Measurements from ENCODE around the gene CDYL2. TPM values are rescaled to one million over a fixed set of nuclear protein-coding genes. Genes with fewer than 3 reads are reported as not detected.
"Not testable (repeated sequence)": the region's sequence is repeated elsewhere in the genome, so short reads cannot be mapped to it uniquely, and the experiment has no call there.

The CDYL2 gene
- total RNA-seq, 2 donors from 2014 or later: 9.9 to 12.8 TPM

GRCh38 chr16:80791411-80791810 is 13.0 kb downstream of the CDYL2 start:
- Mint-ChIP-seq H3K4me3 (no peak overlapping the region), H3K27ac (no peak overlapping the region), H3K36me3 (ENCODE audit: low read depth) (peaks cover 5% of the 10 kb centered on the region), H3K9me3 (peaks cover 13% of the 10 kb centered on the region), H3K27me3 (ENCODE audit: insufficient read depth) (no peaks in the 10 kb centered on the region), H3K4me1 (peaks cover 3% of the 10 kb centered on the region)
- Histone ChIP-seq H3K4me3 (ENCODE audit: low read length) (no peak overlapping the region), H3K27ac (ENCODE audit: low read depth, low read length) (no peak overlapping the region), H3K9me3 (ENCODE audit: control insufficient read depth, low read length) (no peaks in the 10 kb centered on the region), H3K36me3 (ENCODE audit: control insufficient read depth, insufficient read depth, low read length) (no peaks in the 10 kb centered on the region), H3K27me3 (ENCODE audit: control insufficient read depth, insufficient read depth, low read length, poor library complexity, severe bottlenecking) (no peaks in the 10 kb centered on the region), H3K4me1 (ENCODE audit: control insufficient read depth, insufficient read depth, low read length) (no peaks in the 10 kb centered on the region), H3K9ac (ENCODE audit: extremely low read depth, low read length, poor library complexity, severe bottlenecking) (no peak overlapping the region)
- 93 to 100% methylated on average over 1 of the region's 1 CpG for WGBS, 2 experiments (ENCODE audit: insufficient coverage in 1 of 2, insufficient read length in 1 of 2)
- no peak for TF ChIP-seq CTCF (conservative IDR thresholded peaks at IDR 0.05)
- no peak for DNase-seq

DNA sequence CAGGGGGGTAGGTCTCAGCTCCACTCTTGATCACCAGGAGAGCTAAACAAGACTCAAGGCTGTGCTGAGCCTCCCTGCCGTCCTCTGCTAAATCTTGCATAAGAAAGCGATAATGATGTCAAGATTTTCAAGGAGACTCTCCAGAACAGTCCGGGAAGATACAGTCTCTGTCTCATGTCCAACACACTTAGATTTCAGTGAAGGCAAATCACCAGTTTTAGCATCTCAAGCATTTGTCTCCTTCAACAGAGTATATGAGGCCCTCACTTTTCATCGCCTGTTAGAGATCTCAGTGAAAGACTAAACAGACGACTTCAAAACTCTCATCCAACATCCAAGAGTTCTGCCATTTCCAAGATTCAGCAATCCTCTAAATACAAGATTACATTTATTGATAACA is 13.6 kb downstream of the CDYL2 start:
- Histone ChIP-seq H3K9ac (ENCODE audit: extremely low read depth, low read length, poor library complexity, severe bottlenecking) (no peak overlapping the region), H3K9me3 (ENCODE audit: control insufficient read depth, low read length) (no peaks in the 10 kb centered on the region), H3K27me3 (ENCODE audit: control insufficient read depth, insufficient read depth, low read length, poor library complexity, severe bottlenecking) (no peaks in the 10 kb centered on the region), H3K4me3 (ENCODE audit: low read length) (no peak overlapping the region), H3K27ac (ENCODE audit: low read depth, low read length) (no peak overlapping the region), H3K4me1 (ENCODE audit: control insufficient read depth, insufficient read depth, low read length) (no peaks in the 10 kb centered on the region), H3K36me3 (ENCODE audit: control insufficient read depth, insufficient read depth, low read length) (no peaks in the 10 kb centered on the region)
- H3K36me3 Mint-ChIP-seq (ENCODE audit: low read depth): peaks cover 7% of the 10 kb centered on the region
- DNase-seq: no peak
- H3K4me1 Mint-ChIP-seq: peaks cover 3% of the 10 kb centered on the region
- peaks cover 20% of the 10 kb centered on the region for H3K9me3 Mint-ChIP-seq
- H3K27me3 Mint-ChIP-seq (ENCODE audit: insufficient read depth): no peaks in the 10 kb centered on the region
- H3K4me3 Mint-ChIP-seq: no peak overlapping the region
- no peak for TF ChIP-seq CTCF (conservative IDR thresholded peaks at IDR 0.05)
- WGBS, 2 experiments (ENCODE audit: insufficient coverage in 1 of 2, insufficient read length in 1 of 2): 90 to 92% methylated on average over 5 of the region's 5 CpGs
- H3K27ac Mint-ChIP-seq: no peak overlapping the region

GRCh38 chr16:80788027-80788426 is 16.4 kb downstream of the CDYL2 start:
- peaks cover 3% of the 10 kb centered on the region for H3K4me1 Mint-ChIP-seq
- Histone ChIP-seq H3K4me1 (ENCODE audit: control insufficient read depth, insufficient read depth, low read length) (no peaks in the 10 kb centered on the region), H3K27ac (ENCODE audit: low read depth, low read length) (no peak overlapping the region), H3K9ac (ENCODE audit: extremely low read depth, low read length, poor library complexity, severe bottlenecking) (no peak overlapping the region), H3K9me3 (ENCODE audit: control insufficient read depth, low read length) (peaks cover 7% of the 10 kb centered on the region), H3K27me3 (ENCODE audit: control insufficient read depth, insufficient read depth, low read length, poor library complexity, severe bottlenecking) (no peaks in the 10 kb centered on the region), H3K4me3 (ENCODE audit: low read length) (no peak overlapping the region), H3K36me3 (ENCODE audit: control insufficient read depth, insufficient read depth, low read length) (no peaks in the 10 kb centered on the region)
- WGBS, 2 experiments (ENCODE audit: insufficient coverage in 1 of 2, insufficient read length in 1 of 2): 51 to 75% methylated on average over 2 of the region's 2 CpGs
- H3K9me3 Mint-ChIP-seq: peaks cover 35% of the 10 kb centered on the region
- H3K27me3 Mint-ChIP-seq (ENCODE audit: insufficient read depth): no peaks in the 10 kb centered on the region
- H3K27ac Mint-ChIP-seq: no peak overlapping the region
- peaks cover 9% of the 10 kb centered on the region for H3K36me3 Mint-ChIP-seq (ENCODE audit: low read depth)
- no peak for DNase-seq
- no peak for TF ChIP-seq CTCF (conservative IDR thresholded peaks at IDR 0.05)
- H3K4me3 Mint-ChIP-seq: no peak overlapping the region

DNA sequence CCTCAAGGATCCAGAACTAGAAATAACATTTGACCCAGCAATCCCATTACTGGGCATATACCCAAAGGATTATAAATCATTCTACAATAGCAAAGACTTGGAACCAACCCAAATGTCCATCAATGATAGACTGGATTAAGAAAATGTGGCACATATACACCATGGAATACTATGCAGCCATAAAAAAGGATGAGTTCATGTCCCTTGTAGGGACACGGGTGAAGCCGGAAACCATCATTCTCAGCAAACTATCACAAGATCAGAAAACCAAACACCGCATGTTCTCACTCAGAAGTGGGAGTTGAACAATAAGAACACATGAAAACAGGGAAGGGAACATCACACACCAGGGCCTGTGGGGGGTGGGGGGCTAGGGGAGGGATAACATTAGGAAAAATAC is 17.8 kb downstream of the CDYL2 start:
- H3K9me3 ChIP-seq (ENCODE audit: control insufficient read depth, low read length); H3K36me3 ChIP-seq (ENCODE audit: control insufficient read depth, insufficient read depth, low read length); H3K27ac ChIP-seq (ENCODE audit: low read depth, low read length); H3K4me3 ChIP-seq (ENCODE audit: low read length); DNase-seq; H3K9ac ChIP-seq (ENCODE audit: extremely low read depth, low read length, poor library complexity, severe bottlenecking); H3K27me3 Mint-ChIP-seq (ENCODE audit: insufficient read depth); H3K4me1 Mint-ChIP-seq; H3K4me3 Mint-ChIP-seq; H3K4me1 ChIP-seq (ENCODE audit: control insufficient read depth, insufficient read depth, low read length); H3K27me3 ChIP-seq (ENCODE audit: control insufficient read depth, insufficient read depth, low read length, poor library complexity, severe bottlenecking); H3K27ac Mint-ChIP-seq; H3K36me3 Mint-ChIP-seq (ENCODE audit: low read depth): not testable (repeated sequence)
- H3K9me3 Mint-ChIP-seq: peaks cover 39% of the 10 kb centered on the region
- WGBS, 2 experiments (ENCODE audit: insufficient coverage in 1 of 2, insufficient read length in 1 of 2): 80 to 100% methylated on average over 2 to 3 of the region's 3 CpGs

All from endodermal cell (in vitro differentiated cells).